GM12873 (cell line): ENCODE data around the gene CDH4.

ENCODE experiments used
- TF ChIP-seq, protein P1 (sequence below): IDR thresholded peaks from 2 replicates; pipeline ENCODE4 v1.5.1; 2012; ENCODE audit warnings: low read depth, mild to moderate bottlenecking, moderate library complexity, low read length, control low read depth; ENCODE audit not compliant: insufficient read depth; ENCODE audit errors: missing control alignments

CDH4 gene

GRCh38 chr20:61810738-61811135 lies 558.7 kb downstream of the CDH4 start:
- TF ChIP-seq, protein P1, sequence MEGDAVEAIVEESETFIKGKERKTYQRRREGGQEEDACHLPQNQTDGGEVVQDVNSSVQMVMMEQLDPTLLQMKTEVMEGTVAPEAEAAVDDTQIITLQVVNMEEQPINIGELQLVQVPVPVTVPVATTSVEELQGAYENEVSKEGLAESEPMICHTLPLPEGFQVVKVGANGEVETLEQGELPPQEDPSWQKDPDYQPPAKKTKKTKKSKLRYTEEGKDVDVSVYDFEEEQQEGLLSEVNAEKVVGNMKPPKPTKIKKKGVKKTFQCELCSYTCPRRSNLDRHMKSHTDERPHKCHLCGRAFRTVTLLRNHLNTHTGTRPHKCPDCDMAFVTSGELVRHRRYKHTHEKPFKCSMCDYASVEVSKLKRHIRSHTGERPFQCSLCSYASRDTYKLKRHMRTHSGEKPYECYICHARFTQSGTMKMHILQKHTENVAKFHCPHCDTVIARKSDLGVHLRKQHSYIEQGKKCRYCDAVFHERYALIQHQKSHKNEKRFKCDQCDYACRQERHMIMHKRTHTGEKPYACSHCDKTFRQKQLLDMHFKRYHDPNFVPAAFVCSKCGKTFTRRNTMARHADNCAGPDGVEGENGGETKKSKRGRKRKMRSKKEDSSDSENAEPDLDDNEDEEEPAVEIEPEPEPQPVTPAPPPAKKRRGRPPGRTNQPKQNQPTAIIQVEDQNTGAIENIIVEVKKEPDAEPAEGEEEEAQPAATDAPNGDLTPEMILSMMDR: no peak

- TF ChIP-seq, protein P1: no peak
Measured at GRCh38 chr20:61811166-61811565, 559.1 kb downstream of the CDH4 start.

DNA sequence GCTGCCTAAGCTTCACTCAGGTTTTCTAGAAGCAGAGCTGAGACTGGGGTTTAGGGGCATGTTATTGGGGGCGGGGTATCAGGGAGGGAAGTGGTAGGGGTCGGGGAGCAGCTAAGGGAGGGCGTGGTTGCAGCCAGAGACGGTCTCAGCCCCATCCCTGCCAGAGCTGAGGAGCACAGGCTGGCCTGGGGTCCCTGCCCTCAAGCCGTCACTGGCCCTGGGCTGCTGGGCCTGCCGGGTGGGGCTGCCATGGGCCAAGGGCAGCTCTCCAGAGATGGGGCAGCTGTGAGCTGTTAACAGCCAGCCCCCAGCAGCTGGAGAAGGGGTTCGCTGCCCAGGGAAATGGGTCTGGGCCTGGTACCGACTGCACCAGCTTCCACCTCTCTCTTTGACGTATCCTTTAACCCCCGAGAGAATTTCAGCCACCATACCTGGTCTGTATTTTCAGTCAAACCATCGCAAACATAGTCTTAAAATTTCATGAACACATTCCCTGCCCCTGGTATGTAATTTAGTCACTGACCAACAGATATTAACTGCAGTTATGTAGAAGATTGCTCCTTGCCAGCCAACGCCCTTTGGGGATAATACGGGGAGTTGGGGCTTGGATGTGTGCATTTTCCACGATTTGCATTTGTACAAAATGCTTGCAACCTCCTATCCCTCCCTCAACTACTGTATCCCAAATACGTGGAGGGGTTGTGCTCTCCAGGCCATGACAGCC lies 560.2 kb downstream of the CDH4 start:
- TF ChIP-seq, protein P1: no peak

DNA sequence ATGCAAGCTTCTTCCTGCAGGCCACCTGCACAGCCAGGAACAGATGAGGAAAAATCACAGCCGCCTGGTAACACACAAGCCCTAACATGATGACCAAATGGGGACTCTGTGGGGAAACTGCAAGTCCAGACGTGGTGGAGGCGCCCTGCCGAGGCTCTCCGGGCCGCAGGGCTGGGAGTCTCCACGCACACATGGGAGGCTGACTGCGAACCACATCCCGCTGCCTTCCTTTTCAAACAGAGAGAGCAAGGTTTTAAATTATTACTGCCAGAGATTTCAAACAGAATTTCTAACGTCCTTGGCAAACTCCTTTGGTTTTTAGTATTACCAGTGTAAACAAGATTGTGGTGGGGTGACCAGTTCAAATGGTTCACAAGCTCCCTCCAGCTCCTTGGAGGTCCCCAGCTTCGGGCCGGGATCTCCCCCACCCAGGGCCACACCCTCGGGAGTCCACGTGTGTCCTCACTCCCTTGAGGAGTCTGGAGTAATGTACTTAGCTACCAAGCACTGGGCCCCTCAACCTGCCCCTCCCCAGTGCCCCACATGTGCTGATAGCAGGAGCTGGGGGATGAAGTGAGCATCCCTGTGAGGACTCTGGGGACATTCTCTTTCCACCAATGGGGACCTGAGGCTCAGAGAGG lies 560.9 kb downstream of the CDH4 start:
- TF ChIP-seq, protein P1: no peak

GRCh38 chr20:61813791-61814190 lies 561.7 kb downstream of the CDH4 start:
- TF ChIP-seq, protein P1: no peak

GRCh38 chr20:61814244-61814643 lies 562.2 kb downstream of the CDH4 start:
- TF ChIP-seq, protein P1: no peak

- TF ChIP-seq, protein P1: no peak
Measured at GRCh38 chr20:61814726-61815125, 562.7 kb downstream of the CDH4 start.
